ENCODE data around the gene CHRFAM7A. TPM values are rescaled to one million over a fixed set of nuclear protein-coding genes. Genes with fewer than 3 reads are reported as not detected.
"Not testable (repeated sequence)": the region's sequence is repeated elsewhere in the genome, so short reads cannot be mapped to it uniquely, and the experiment has no call there.

CHRFAM7A gene
- total RNA-seq, 2 experiments from 2014 or later: not detected

GRCh38 chr15:30374862-30375261 lies 18.5 kb downstream of the CHRFAM7A start:
- ATAC-seq; H3K9me3 Mint-ChIP-seq (ENCODE audit: low read depth); H3K27ac Mint-ChIP-seq; POLR2A ChIA-PET; intact Hi-C loops (cut with DNase I, micrococcal nuclease); H3K4me1 Mint-ChIP-seq; H3K36me3 Mint-ChIP-seq (ENCODE audit: low read depth); DNase-seq; H3K27me3 Mint-ChIP-seq; H3K4me3 Mint-ChIP-seq; CTCF ChIA-PET: not testable (repeated sequence)

- ATAC-seq; H3K27me3 Mint-ChIP-seq; H3K9me3 Mint-ChIP-seq (ENCODE audit: low read depth); DNase-seq; CTCF ChIA-PET; intact Hi-C loops (cut with DNase I, micrococcal nuclease); POLR2A ChIA-PET; H3K4me3 Mint-ChIP-seq; H3K4me1 Mint-ChIP-seq; H3K36me3 Mint-ChIP-seq (ENCODE audit: low read depth); H3K27ac Mint-ChIP-seq: not testable (repeated sequence)
Observed at GRCh38 chr15:30368271-30368670, 25.1 kb downstream of the CHRFAM7A start.

DNA sequence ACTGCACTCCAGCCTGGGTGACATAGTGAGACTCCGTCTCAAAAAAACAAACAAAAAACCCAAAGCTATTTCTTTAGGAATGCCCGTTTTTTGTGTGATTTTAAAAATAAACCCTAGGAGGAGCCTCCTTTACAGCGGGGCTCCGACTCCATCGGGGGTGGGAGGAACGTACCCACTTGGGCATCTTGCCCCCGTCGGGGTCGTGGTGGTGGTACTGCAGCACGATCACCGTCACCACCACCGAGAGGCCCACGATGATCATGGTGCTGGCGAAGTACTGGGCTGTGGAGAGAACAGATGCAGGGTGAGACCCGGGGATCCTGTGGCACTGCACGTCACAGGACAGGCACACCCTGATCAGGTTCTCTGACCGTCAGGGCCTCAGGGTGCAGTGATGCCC lies 26.1 kb downstream of the CHRFAM7A start:
- H3K4me1 Mint-ChIP-seq; H3K36me3 Mint-ChIP-seq (ENCODE audit: low read depth); POLR2A ChIA-PET; H3K9me3 Mint-ChIP-seq (ENCODE audit: low read depth); DNase-seq; H3K27ac Mint-ChIP-seq; intact Hi-C loops (cut with DNase I, micrococcal nuclease); H3K4me3 Mint-ChIP-seq; H3K27me3 Mint-ChIP-seq; ATAC-seq; CTCF ChIA-PET: not testable (repeated sequence)

- H3K9me3 Mint-ChIP-seq (ENCODE audit: low read depth); H3K36me3 Mint-ChIP-seq (ENCODE audit: low read depth); POLR2A ChIA-PET: not testable (repeated sequence)
Observed at GRCh38 chr15:30361404-30361803, 31.9 kb downstream of the CHRFAM7A start.

DNA sequence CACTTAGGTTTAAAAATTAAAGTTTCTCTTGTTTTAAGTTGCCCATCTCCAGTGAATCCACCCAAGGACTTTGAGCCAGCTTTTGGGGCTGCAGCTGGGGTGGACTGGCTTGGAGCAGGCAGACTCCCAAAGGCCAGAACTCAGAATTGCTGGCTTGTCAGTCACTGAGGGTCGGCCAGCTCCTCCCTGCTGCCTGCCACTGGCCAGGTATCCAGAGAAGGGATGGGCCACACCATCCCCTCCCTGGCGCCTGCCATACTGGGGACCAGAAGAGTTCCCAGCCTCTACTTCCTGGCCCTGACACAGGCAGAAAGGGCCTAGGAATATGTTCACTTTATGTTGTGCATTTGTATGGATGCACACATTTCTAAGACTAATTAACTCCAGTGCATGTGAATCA lies 32.4 kb downstream of the CHRFAM7A start:
- POLR2A ChIA-PET; DNase-seq; H3K27ac Mint-ChIP-seq; H3K4me1 Mint-ChIP-seq; H3K9me3 Mint-ChIP-seq (ENCODE audit: low read depth); intact Hi-C loops (cut with DNase I, micrococcal nuclease); H3K4me3 Mint-ChIP-seq; H3K27me3 Mint-ChIP-seq; H3K36me3 Mint-ChIP-seq (ENCODE audit: low read depth); ATAC-seq; CTCF ChIA-PET: not testable (repeated sequence)

More at GRCh38 chr15:30361404-30361803, 31.9 kb downstream of the CHRFAM7A start:
- H3K27me3 Mint-ChIP-seq; H3K27ac Mint-ChIP-seq; H3K4me1 Mint-ChIP-seq; CTCF ChIA-PET; ATAC-seq; intact Hi-C loops (cut with DNase I, micrococcal nuclease); DNase-seq; H3K4me3 Mint-ChIP-seq: not testable (repeated sequence)

DNA sequence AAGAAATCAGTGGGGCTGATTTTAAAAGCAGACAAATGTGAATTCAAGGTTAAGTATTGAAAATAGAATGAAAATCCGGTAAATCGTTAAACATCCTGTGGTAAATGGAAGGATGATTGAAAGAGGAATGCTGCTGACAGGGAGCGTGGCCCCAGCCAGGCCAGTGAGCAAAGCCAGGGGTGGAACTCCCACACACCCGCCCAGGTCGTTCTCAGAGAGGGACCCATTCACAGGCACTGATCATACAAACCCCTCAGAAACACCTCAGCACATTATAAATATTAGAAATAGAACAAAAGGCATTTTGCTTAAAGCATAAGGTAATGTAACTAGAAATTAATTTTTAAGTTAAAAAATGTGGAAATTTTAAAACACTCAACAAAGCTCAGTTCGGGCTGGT lies 38.3 kb downstream of the CHRFAM7A start:
- H3K4me3 Mint-ChIP-seq; intact Hi-C loops (cut with DNase I, micrococcal nuclease); ATAC-seq; H3K27ac Mint-ChIP-seq; DNase-seq; H3K36me3 Mint-ChIP-seq (ENCODE audit: low read depth); CTCF ChIA-PET; H3K27me3 Mint-ChIP-seq; H3K9me3 Mint-ChIP-seq (ENCODE audit: low read depth); H3K4me1 Mint-ChIP-seq; POLR2A ChIA-PET: not testable (repeated sequence)

GRCh38 chr15:30349803-30350202 lies 43.5 kb downstream of the CHRFAM7A start:
- H3K4me3 Mint-ChIP-seq; DNase-seq; H3K36me3 Mint-ChIP-seq (ENCODE audit: low read depth); H3K27ac Mint-ChIP-seq; CTCF ChIA-PET; H3K27me3 Mint-ChIP-seq; H3K9me3 Mint-ChIP-seq (ENCODE audit: low read depth); H3K4me1 Mint-ChIP-seq; POLR2A ChIA-PET; intact Hi-C loops (cut with DNase I, micrococcal nuclease); ATAC-seq: not testable (repeated sequence)

DNA sequence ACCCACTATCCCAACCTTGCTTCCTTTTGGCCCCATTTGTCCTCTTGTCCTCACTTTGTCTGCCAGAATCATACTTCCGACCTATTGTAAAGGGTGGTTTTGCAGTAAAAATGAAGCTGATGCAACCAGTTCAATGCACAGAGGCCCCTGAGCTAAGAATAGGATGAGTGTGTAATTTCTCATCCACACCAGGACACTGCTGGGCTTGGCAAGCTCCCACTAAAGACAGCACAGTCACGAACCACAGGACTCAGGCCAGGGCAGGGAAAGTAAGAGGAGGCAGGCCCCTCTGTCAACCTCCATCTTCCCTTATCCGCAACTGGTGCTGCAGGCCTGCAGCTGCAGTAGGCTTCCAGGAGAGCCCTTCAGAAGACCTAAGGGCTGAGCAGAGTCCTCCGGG lies 56.8 kb downstream of the CHRFAM7A start:
- not testable (repeated sequence) for H3K27ac Mint-ChIP-seq

DNA sequence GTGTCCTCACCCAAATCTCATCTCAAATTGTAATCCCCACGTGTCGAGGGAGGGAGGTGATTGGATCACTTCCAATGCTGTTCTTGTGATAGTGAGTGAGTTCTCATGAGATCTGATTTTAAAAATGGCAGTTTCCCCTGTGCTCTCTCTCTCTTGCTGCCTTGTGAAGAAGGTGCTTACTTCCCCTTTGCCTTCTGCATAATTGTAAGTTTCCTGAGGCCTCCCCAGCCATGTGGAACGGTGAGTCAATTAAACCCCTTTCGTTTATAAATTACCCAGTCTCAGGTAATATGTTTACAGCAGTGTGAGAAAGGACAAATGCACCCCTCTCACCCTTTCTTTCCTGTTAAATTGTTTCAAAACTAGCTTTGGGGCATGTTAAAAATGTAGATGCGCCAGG lies 59.2 kb downstream of the CHRFAM7A start:
- H3K27ac Mint-ChIP-seq; intact Hi-C loops (cut with DNase I, micrococcal nuclease); H3K27me3 Mint-ChIP-seq; H3K9me3 Mint-ChIP-seq (ENCODE audit: low read depth); POLR2A ChIA-PET; ATAC-seq; H3K36me3 Mint-ChIP-seq (ENCODE audit: low read depth); CTCF ChIA-PET; DNase-seq; H3K4me3 Mint-ChIP-seq; H3K4me1 Mint-ChIP-seq: not testable (repeated sequence)

More for the DNA sequence above, 56.8 kb downstream of the CHRFAM7A start:
- ATAC-seq; intact Hi-C loops (cut with DNase I, micrococcal nuclease); DNase-seq; H3K4me3 Mint-ChIP-seq; H3K36me3 Mint-ChIP-seq (ENCODE audit: low read depth); CTCF ChIA-PET; H3K27me3 Mint-ChIP-seq; POLR2A ChIA-PET; H3K4me1 Mint-ChIP-seq; H3K9me3 Mint-ChIP-seq (ENCODE audit: low read depth): not testable (repeated sequence)

DNA sequence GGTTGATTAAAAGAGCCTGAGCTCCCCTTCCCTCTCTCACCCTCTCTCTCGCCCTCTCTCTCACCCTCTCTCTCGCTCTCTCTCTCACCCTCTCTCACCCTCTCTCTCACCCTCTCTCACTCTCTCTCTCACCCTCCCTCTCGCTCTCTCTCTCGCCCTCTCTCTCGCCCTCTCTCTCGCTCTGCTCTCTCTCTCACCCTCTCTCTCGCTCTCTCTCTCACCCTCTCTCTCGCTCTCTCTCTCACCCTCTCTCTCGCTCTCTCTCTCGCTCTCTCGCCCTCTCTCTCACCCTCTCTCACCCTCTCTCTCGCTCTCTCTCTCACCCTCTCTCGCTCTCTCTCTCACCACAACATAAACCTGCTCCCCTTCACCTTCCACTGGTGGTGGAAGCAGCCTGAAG lies 67.2 kb downstream of the CHRFAM7A start:
- CTCF ChIA-PET; intact Hi-C loops (cut with DNase I, micrococcal nuclease); H3K4me3 Mint-ChIP-seq; H3K27ac Mint-ChIP-seq; POLR2A ChIA-PET; H3K9me3 Mint-ChIP-seq (ENCODE audit: low read depth); ATAC-seq; H3K27me3 Mint-ChIP-seq; DNase-seq; H3K4me1 Mint-ChIP-seq; H3K36me3 Mint-ChIP-seq (ENCODE audit: low read depth): not testable (repeated sequence)

- H3K27me3 Mint-ChIP-seq; intact Hi-C loops (cut with DNase I, micrococcal nuclease); H3K9me3 Mint-ChIP-seq (ENCODE audit: low read depth); H3K4me1 Mint-ChIP-seq; DNase-seq; H3K27ac Mint-ChIP-seq; CTCF ChIA-PET; POLR2A ChIA-PET; H3K36me3 Mint-ChIP-seq (ENCODE audit: low read depth); H3K4me3 Mint-ChIP-seq; ATAC-seq: not testable (repeated sequence)
Observed at GRCh38 chr15:30321063-30321462, 72.3 kb downstream of the CHRFAM7A start.

GRCh38 chr15:30315704-30316103 lies 77.6 kb downstream of the CHRFAM7A start:
- H3K27me3 Mint-ChIP-seq; H3K9me3 Mint-ChIP-seq (ENCODE audit: low read depth); POLR2A ChIA-PET; H3K36me3 Mint-ChIP-seq (ENCODE audit: low read depth); H3K4me1 Mint-ChIP-seq; DNase-seq; ATAC-seq; intact Hi-C loops (cut with DNase I, micrococcal nuclease); H3K4me3 Mint-ChIP-seq; CTCF ChIA-PET; H3K27ac Mint-ChIP-seq: not testable (repeated sequence)

DNA sequence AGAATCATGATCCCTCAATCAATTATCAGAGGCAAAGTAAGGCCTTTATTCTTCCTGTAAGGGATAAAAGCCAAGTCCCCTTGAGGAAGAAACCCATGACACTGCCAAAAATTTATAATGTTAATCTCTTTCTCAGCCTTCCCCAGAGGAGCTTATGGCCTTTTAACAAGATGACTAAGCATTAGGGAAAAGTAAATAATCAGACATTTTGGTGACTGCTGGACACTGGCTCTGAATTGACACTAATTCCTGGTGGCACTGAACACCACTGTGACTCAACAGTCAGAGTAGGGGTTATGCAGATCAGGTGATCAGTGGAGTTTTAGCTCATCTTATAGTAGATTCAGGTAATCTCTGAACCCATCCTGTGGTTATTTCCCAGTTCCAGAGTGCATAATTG lies 82.8 kb downstream of the CHRFAM7A start:
- CTCF ChIA-PET; H3K4me1 Mint-ChIP-seq; H3K36me3 Mint-ChIP-seq (ENCODE audit: low read depth); H3K27ac Mint-ChIP-seq; ATAC-seq; POLR2A ChIA-PET; DNase-seq; H3K9me3 Mint-ChIP-seq (ENCODE audit: low read depth); H3K27me3 Mint-ChIP-seq; intact Hi-C loops (cut with DNase I, micrococcal nuclease); H3K4me3 Mint-ChIP-seq: not testable (repeated sequence)
